ENCODE measurements around the gene CBLN3. TPM values are rescaled to one million over a fixed set of nuclear protein-coding genes. Genes with fewer than 3 reads are reported as not detected.
A peak's percentile ranks its signal among the peaks of the same experiment; 100 is the strongest.
"Not testable (repeated sequence)": the region's sequence is repeated elsewhere in the genome, so short reads cannot be mapped to it uniquely, and the experiment has no call there.

The CBLN3 gene
- total RNA-seq = 0.43 and 1.3 TPM in 2 replicates

- peak within 1 kb of the TSS; percentile 83 for H3K4me3 ChIP-seq (ENCODE audit: low read depth, low read length)
- DNase-seq (ENCODE audit: low read depth) = no peak
- TF ChIP-seq CTCF (conservative IDR thresholded peaks at IDR 0.05; ENCODE audit: low read depth, low read length) = no peak
Measured at GRCh38 chr14:24429395-24430142, at the start of gene CBLN3, which contains the start of gene KHNYN. TSS of gene CBLN3 (minus strand) at chr14:24429668. CDS start at chr14:24429054, 614 bp downstream. TSS of gene KHNYN (plus strand) at chr14:24429954. CDS start at chr14:24430731, 777 bp downstream.

- no peak for DNase-seq (ENCODE audit: low read depth)
- TF ChIP-seq CTCF (conservative IDR thresholded peaks at IDR 0.05; ENCODE audit: low read depth, low read length) = no peak
- no peak overlapping the region for H3K4me3 ChIP-seq (ENCODE audit: low read depth, low read length)
Measured at GRCh38 chr14:24475261-24475660, 45.8 kb upstream of the CBLN3 start.

GRCh38 chr14:24473211-24473610 lies 43.7 kb upstream of the CBLN3 start:
- no peak for DNase-seq (ENCODE audit: low read depth)

GRCh38 chr14:24470450-24470849 lies 41.0 kb upstream of the CBLN3 start:
- DNase-seq (ENCODE audit: low read depth); H3K4me3 ChIP-seq (ENCODE audit: low read depth, low read length): not testable (repeated sequence)

More at GRCh38 chr14:24473211-24473610, 43.7 kb upstream of the CBLN3 start:
- TF ChIP-seq CTCF (conservative IDR thresholded peaks at IDR 0.05; ENCODE audit: low read depth, low read length) = no peak
- H3K4me3 ChIP-seq (ENCODE audit: low read depth, low read length) = no peak overlapping the region

GRCh38 chr14:24465805-24466204 lies 36.3 kb upstream of the CBLN3 start:
- DNase-seq (ENCODE audit: low read depth) = no peak
- no peak for TF ChIP-seq CTCF (conservative IDR thresholded peaks at IDR 0.05; ENCODE audit: low read depth, low read length)
- H3K4me3 ChIP-seq (ENCODE audit: low read depth, low read length) = no peak overlapping the region

GRCh38 chr14:24465368-24465767 lies 35.9 kb upstream of the CBLN3 start:
- no peak overlapping the region for H3K4me3 ChIP-seq (ENCODE audit: low read depth, low read length)
- TF ChIP-seq CTCF (conservative IDR thresholded peaks at IDR 0.05; ENCODE audit: low read depth, low read length) = no peak
- DNase-seq (ENCODE audit: low read depth) = no peak

- no peak for TF ChIP-seq CTCF (conservative IDR thresholded peaks at IDR 0.05; ENCODE audit: low read depth, low read length)
- H3K4me3 ChIP-seq (ENCODE audit: low read depth, low read length) = no peak overlapping the region
- DNase-seq (ENCODE audit: low read depth) = no peak
Measured at GRCh38 chr14:24463884-24464785, 34.7 kb upstream of the CBLN3 start.

Measured in epithelial cell of proximal tubule (primary cell).